Esophagus squamous epithelium (tissue), 5 donors: ENCODE results near the gene GRAP. TPM values are rescaled to one million over a fixed set of nuclear protein-coding genes. Genes with fewer than 3 reads are reported as not detected.
A peak's percentile ranks its signal among the peaks of the same experiment; 100 is the strongest.
"Not testable (repeated sequence)": the region's sequence is repeated elsewhere in the genome, so short reads cannot be mapped to it uniquely, and the experiment has no call there.

Experiments used
- DNase-seq: peaks from one replicate; lab custom pipeline; 2025; lab: John Stamatoyannopoulos, UW
- H3K27ac ChIP-seq, 4 donors: fragments of 200-600 bp; sonication (generic); one replicate each; pipeline ENCODE4 v1.5.1; 2016 to 2019; ENCODE audit warnings: mild to moderate bottlenecking in 1 of 4
- H3K27me3 ChIP-seq, 4 donors: fragments of 200-600 bp; sonication (generic); 1 replicate in 3 of 4; 2 replicates in 1 of 4; pipeline versions ENCODE4 v1.5.1 to v1.6.0; 2017 to 2021; ENCODE audit warnings: antibody characterized with exemption in 1 of 4
- H3K36me3 ChIP-seq, 3 donors: fragments of 200-600 bp; sonication (generic); one replicate each; pipeline ENCODE4 v1.5.1; 2016 to 2019
- H3K4me1 ChIP-seq, 3 donors: fragments of 200-600 bp; sonication (generic); one replicate each; pipeline ENCODE4 v1.5.1; 2017 to 2019
- H3K4me3 ChIP-seq, 4 donors: fragments of 200-600 bp; sonication (generic); 1 replicate in 3 of 4; 2 replicates in 1 of 4; pipeline ENCODE4 v1.5.1; 2016 to 2019; ENCODE audit warnings: mild to moderate bottlenecking in 2 of 4, moderate library complexity in 1 of 4
- H3K9me3 ChIP-seq, 3 donors: fragments of 200-600 bp; sonication (generic); one replicate each; pipeline ENCODE4 v1.5.1; 2016 to 2019
- WGBS, 2 donors: methylation state at CpG; one replicate each; pipeline ENCODE4 v1.1.5; 2018; 5-methylcytosine and 5-hydroxymethylcytosine counted together
- intact Hi-C: fragments of 100-400 bp; cut with DNase I; formaldehyde crosslinking; loops from one replicate; pipeline ENCODE4 v1.15.0; 2022
- total RNA-seq, 4 donors: library from RNA; depleted of rRNA; stranded (reverse); fragments of >200 nt; gene quantifications; one replicate each; pipeline ENCODE4 v1.1.0, GENCODE V29; 2016
- donor health status: DM: yes; HTN: yes; CAD: no.

Gene GRAP
- 1 to 10 TPM; 1.0 to 4.2 (median 1.7) TPM for total RNA-seq

- no CpG with 5 or more reads among the region's 12 CpGs for WGBS, 2 donors
- H3K27ac ChIP-seq, H3K4me1 ChIP-seq, intact Hi-C loops, H3K36me3 ChIP-seq, DNase-seq, H3K9me3 ChIP-seq, H3K27me3 ChIP-seq, H3K4me3 ChIP-seq: not testable (repeated sequence)
These were observed at the start of gene GRAP for GRCh38 chr17:19046782-19047375. Gene GRAP (minus strand): TSS chr17:19046957. CDS start chr17:19046926, 31 bp downstream.

DNA sequence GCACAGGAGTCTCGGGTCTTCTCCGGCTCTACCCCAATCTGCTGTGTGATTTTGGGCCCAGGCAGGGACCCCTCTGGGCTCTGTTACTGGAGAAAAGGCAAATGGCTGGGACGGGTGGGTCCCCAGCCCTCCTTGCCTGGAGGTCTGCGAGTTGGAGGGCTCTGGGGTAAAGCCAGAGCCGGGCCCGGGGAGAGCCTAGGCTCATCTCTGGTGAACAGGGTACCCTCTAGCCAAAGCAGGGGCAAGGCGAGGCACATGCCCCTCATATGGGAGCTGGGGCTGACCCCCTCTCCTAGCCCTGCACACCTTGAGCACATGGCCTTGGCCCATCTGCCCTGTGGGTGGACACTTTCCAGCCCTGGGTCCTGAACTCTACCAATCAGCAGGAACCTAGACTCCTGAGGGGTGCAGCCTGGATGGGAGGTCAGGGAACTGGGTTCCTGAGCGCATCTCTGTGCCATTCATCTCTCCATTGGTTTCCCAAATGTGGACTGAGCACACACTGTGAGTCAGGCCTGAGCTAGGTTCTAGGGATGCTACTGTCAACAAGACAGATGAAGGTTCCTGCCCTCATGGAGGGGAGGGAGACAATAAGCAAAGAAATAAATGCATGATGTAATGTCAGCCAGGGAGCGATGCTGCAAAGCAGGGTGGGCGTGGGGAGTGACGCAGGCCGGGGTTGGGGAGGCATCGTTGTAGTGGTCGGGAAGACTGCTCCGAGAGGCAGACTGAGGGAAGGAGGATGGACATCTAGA is 47.1 kb upstream of the GRAP start:
- H3K36me3 ChIP-seq, DNase-seq, intact Hi-C loops, H3K27me3 ChIP-seq, H3K4me1 ChIP-seq, H3K4me3 ChIP-seq, H3K9me3 ChIP-seq: not testable (repeated sequence)
- H3K27ac ChIP-seq: peak overlapping the region in 3 of 4 donors; percentile 46 to 65 (median 62)
- no CpG with 5 or more reads among the region's 15 CpGs for WGBS, 2 donors

DNA sequence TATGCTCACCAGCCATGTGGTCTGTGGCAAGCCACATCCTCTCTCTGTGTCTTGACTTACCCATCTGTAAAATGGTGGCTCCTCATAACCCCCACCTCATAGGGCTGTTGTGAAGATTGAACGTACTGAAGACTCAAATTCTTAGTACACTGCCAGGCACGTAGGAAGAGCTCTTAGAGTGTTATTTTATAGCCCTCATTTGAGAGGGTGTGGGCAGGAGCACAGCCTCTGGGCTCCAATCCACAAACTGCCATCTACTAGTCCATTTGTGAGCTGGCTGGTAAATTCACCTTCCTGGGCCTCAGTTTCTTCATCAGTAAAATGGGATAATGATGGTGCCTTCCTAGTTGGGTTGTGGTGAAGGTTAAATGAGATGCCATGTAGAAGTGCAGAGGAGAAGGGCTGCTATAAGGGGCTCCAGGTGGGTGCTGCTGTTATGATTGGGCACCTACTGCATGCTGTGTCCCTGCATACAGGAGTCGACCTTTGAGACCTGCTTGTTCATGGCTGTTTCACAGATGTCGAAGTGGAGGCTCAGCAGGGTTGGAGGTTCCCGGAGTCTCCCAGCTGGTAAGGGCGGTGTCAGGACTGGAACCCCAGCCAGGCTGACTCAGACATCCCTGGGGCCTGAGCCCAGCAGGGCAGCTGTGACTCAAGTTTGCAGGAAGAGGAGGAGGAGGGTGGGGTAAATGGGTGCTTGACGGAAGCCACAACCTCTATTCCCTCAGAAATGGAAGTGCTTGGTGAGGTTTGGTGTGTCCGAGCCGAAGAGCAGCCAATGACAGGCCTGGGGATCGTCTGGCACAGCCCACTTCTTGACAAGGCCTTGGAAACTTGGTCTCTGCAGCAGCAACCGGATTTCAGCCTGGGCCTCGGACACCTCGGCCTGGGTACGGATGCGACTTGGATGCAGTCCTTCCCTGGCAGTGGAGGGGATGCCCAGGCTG is 46.3 kb upstream of the GRAP start:
- intact Hi-C loops, H3K36me3 ChIP-seq, H3K4me3 ChIP-seq, DNase-seq, H3K27me3 ChIP-seq, H3K4me1 ChIP-seq, H3K9me3 ChIP-seq: not testable (repeated sequence)
- WGBS, 2 donors: no CpG with 5 or more reads among the region's 15 CpGs
- peak overlapping the region in 3 of 4 donors; percentile 46 to 65 (median 62) for H3K27ac ChIP-seq

- intact Hi-C loops, DNase-seq: not testable (repeated sequence)
- WGBS, 2 donors: no CpG with 5 or more reads among the region's 13 CpGs
These were observed 43.5 kb upstream of the GRAP start for GRCh38 chr17:19090058-19090772.

DNA sequence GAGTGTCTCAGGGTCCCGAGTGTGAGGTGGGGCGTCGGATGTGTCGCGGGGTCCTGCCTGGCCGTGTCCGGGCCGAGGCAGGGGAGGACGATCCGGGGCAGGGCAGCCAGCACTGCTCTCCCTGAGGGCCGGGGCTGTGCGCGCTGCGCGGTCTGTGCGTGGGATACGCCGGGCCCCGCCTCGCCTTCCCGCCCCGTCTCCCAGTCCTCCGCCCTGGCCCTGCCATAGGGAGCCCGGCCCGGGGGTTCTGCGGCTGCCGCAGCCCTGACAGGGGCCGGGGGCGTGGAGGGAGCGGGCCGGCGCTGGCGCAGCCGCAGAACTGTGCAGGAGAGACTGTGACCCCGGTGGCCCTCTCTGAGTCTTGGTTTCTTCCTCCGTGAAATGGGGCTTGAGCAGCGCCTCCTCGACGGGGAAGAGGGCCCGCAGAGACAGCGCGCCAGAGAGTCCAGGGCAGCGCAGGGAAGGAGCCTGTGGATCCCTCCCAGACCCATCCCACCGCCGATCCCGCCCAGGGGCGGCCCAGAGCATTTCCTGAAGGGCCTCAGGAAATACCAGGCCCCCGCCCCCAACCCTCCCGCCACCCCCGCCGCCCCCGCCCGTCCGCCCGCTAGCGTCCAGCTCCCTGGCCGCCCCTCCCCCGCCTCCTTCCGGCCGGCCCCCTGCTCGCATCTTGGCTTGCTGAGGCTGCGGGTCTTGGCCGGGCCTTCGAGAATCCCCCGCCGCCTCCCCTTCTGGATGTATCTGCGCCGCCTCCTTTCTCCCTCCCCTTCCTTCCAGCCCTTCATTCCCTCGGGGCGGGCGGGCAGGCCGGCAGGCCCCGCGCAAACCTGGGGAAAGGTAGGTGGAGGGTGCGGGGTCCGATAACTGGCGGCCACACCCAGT is 42.3 kb upstream of the GRAP start:
- H3K4me3 ChIP-seq: peak overlapping the region in 2 of 4 donors; percentile 37 to 42
- H3K36me3 ChIP-seq, H3K4me1 ChIP-seq, H3K27me3 ChIP-seq, intact Hi-C loops, H3K9me3 ChIP-seq, DNase-seq: not testable (repeated sequence)
- no CpG with 5 or more reads among the region's 77 CpGs for WGBS, 2 donors
- peak overlapping the region in 1 of 4 donors; percentile 81 for H3K27ac ChIP-seq

More at GRCh38 chr17:19090058-19090772, 43.5 kb upstream of the GRAP start:
- H3K36me3 ChIP-seq, H3K4me3 ChIP-seq, H3K4me1 ChIP-seq, H3K27ac ChIP-seq, H3K9me3 ChIP-seq, H3K27me3 ChIP-seq: not testable (repeated sequence)

DNA sequence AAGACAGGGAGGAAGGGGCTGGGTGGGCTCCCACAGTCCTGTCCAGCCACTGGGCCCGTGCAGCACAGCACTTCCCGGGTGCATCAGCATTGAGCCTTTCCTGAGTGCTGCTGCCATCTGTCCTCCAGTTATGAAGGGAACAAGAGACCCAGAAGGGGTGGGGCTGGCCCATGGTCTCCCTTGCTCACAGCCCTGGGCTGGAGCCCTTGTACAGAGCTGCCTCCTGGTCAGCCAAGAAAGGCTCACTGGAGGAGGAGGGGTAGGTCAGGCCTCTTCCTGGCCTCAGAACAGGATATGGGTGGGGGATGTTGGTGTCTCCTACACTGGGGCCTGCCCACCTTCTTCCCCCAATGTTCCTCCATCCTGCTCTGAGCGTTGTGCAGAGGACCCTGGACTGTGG is 30.6 kb upstream of the GRAP start:
- no CpG with 5 or more reads among the region's 3 CpGs for WGBS, 2 donors
- H3K27me3 ChIP-seq, H3K4me3 ChIP-seq, H3K4me1 ChIP-seq, DNase-seq, H3K27ac ChIP-seq, H3K36me3 ChIP-seq, H3K9me3 ChIP-seq, intact Hi-C loops: not testable (repeated sequence)

DNA sequence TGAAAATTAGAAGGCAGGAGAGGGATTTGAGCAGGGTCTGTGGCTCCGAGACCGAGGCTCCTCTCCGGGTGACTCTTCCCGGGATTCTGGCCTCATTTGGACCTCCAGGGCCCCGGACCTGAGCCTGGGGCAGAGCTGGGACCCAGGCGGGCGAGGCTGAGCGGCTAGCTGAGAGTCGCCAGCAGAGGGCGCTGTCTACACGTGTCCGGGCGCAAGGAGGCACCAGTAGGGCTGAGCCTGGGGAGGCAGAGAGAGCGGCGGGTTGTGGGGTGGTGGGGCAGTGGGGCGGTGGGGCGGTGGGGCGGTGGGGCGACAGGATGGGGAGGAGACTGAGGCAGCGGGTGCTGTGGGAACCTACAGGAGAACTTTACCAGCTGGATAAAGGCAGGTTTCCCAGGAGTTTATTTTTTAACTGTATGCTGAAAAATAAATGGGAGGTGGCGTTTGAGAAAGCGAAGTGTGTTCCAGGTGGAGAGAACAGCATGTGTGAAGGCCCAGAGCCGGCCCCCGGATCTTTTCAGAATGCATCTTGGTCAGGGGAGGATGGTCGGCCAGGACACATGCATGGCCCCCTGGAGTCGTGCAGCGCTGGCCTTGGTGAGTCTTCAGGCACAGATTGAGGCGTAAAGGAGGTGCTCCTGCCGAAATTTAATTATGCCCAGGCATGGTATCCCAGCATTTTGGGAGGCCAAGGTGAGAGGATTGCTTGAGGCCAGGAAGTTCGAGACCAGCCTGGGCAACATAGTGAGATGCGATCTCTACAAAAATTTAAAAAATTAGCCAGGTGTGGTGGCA is 29.8 kb upstream of the GRAP start:
- H3K4me1 ChIP-seq, H3K4me3 ChIP-seq, DNase-seq, H3K36me3 ChIP-seq, H3K9me3 ChIP-seq, H3K27me3 ChIP-seq, intact Hi-C loops, H3K27ac ChIP-seq: not testable (repeated sequence)
- 100% methylated on average over 1 of the region's 31 CpGs; no CpG with 5 or more reads in 1 of the 2 donors for WGBS, 2 donors

DNA sequence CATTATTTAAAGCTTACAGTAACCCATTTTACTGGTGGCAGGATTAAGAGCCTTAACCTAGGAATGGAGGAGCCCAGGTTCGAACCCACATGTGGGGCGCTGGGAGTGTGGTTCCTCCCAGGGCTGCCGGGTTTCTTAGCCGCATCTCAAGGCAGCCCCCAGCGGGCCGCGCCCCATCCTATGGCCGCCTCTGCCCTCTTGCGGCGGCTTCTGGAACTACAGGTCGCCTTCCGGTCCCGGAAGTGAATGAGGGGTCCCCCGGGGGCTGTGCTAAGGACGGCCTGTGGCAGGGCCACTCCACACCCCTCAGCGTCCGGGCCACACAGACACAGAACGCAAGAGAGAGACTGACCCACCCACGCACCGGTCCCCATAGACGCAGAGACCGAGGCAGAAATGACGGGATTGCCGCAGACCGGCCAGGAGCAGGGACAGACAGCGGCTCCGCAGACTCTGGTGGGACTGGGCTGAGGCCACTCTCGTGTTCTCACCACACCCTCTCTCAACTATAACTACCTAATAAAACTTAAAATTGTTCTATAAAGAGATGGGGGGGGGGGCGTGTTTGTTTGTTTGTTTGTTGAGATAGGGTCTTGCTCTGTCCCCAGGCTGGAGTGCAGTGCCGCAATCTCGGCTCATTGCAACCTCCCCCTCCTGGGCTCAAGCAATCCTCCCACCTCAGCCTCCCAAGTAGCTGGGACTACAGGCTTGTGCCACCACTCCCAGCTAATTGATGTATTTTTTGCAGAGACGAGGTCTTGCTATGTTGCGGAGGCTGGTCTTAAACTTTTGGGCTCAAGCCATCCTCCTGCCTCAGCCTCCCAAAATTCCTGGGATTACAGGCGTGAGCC is 23.8 kb upstream of the GRAP start:
- H3K4me1 ChIP-seq, H3K27me3 ChIP-seq, H3K9me3 ChIP-seq, H3K4me3 ChIP-seq, H3K36me3 ChIP-seq, H3K27ac ChIP-seq, DNase-seq, intact Hi-C loops: not testable (repeated sequence)
- no CpG with 5 or more reads among the region's 34 CpGs for WGBS, 2 donors

DNA sequence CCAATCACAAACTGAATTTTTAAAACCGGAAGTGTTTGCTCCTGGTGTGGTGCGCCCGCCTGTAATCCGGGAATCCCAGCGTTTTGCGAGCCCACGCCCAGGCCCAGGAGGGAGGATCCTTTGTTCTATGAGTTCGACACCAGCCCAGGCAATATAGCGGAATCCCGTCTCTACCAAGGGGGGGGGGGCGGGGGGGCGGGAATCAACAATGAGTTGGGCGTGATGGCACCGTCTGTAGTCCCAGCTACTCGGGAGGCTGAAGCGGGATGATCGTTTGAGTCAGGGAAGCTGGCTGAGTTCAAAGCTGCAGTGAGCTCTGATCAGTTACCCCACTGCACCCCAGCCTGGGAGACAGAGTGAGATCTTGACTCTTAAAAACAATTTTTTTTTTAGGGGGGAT is 17.6 kb upstream of the GRAP start:
- Histone ChIP-seq H3K27ac (peak overlapping the region in 2 of 4 donors; percentile 61 to 79), H3K4me3 (peak overlapping the region in 2 of 4 donors; percentile 25 to 55)
- H3K4me1 ChIP-seq, H3K27me3 ChIP-seq, DNase-seq, H3K9me3 ChIP-seq, intact Hi-C loops, H3K36me3 ChIP-seq: not testable (repeated sequence)
- WGBS, 2 donors: no CpG with 5 or more reads among the region's 17 CpGs
